Nephron (organoid): ENCODE measurements around the gene ABCG1.

Experiments used
- H3K27ac Mint-ChIP-seq, 3 experiments: 2 replicates each; pipeline ENCODE4 v1.8.0; 2020; ENCODE audit warnings: mixed read lengths in 3 of 3, mild to moderate bottlenecking in 2 of 3, moderate library complexity in 1 of 3
- H3K27me3 Mint-ChIP-seq: 2 replicates; pipeline ENCODE4 v1.8.0; 2021; ENCODE audit warnings: low read depth, mild to moderate bottlenecking, moderate library complexity, mixed read lengths
- H3K36me3 Mint-ChIP-seq: 2 replicates; pipeline ENCODE4 v1.8.0; 2020; ENCODE audit warnings: low read depth, mixed read lengths
- H3K4me1 Mint-ChIP-seq: 2 replicates; pipeline ENCODE4 v1.8.0; 2020; ENCODE audit warnings: mixed read lengths
- H3K4me3 Mint-ChIP-seq, 3 experiments: 2 replicates each; pipeline ENCODE4 v1.8.0; 2020; ENCODE audit warnings: mild to moderate bottlenecking in 3 of 3, mixed read lengths in 3 of 3, moderate library complexity in 2 of 3
- H3K9me3 Mint-ChIP-seq: 2 replicates; pipeline ENCODE4 v1.8.0; 2020; ENCODE audit warnings: mixed read lengths
- CTCF ChIP-seq, 3 experiments: fragments of 200-600 bp; sonication (generic); IDR thresholded peaks; one replicate each; pipeline ENCODE4 v1.5.0; 2021; ENCODE audit warnings: antibody characterized with exemption in 3 of 3; ENCODE audit not compliant: unreplicated experiment in 3 of 3

ABCG1 gene

GRCh38 chr21:42225042-42225441 is 6.1 kb downstream of the ABCG1 start:
- Mint-ChIP-seq H3K27ac (no peak overlapping the region), H3K9me3 (no peaks in the 10 kb centered on the region), H3K4me1 (peaks cover 34% of the 10 kb centered on the region), H3K4me3 (no peak overlapping the region), H3K36me3 (no peaks in the 10 kb centered on the region), H3K27me3 (peaks cover 62% of the 10 kb centered on the region)
- no peak for TF ChIP-seq CTCF (IDR thresholded peaks at IDR 0.05; ENCODE audit: unreplicated experiment in 3 of 3)

- Mint-ChIP-seq H3K4me1 (peaks cover 36% of the 10 kb centered on the region), H3K27me3 (peaks cover 61% of the 10 kb centered on the region), H3K4me3 (no peak overlapping the region), H3K27ac (no peak overlapping the region), H3K36me3 (no peaks in the 10 kb centered on the region), H3K9me3 (no peaks in the 10 kb centered on the region)
- no peak for TF ChIP-seq CTCF (IDR thresholded peaks at IDR 0.05; ENCODE audit: unreplicated experiment in 3 of 3)
These were observed 6.7 kb downstream of the ABCG1 start for GRCh38 chr21:42225571-42226155.

GRCh38 chr21:42226626-42227025 is 7.7 kb downstream of the ABCG1 start:
- Mint-ChIP-seq H3K9me3 (no peaks in the 10 kb centered on the region), H3K36me3 (no peaks in the 10 kb centered on the region), H3K27ac (no peak overlapping the region), H3K27me3 (peaks cover 55% of the 10 kb centered on the region), H3K4me3 (no peak overlapping the region), H3K4me1 (peaks cover 41% of the 10 kb centered on the region)
- no peak for TF ChIP-seq CTCF (IDR thresholded peaks at IDR 0.05; ENCODE audit: unreplicated experiment in 3 of 3)

GRCh38 chr21:42227909-42228708 is 9.2 kb downstream of the ABCG1 start:
- peaks cover 45% of the 10 kb centered on the region for H3K4me1 Mint-ChIP-seq
- no peak overlapping the region for H3K4me3 Mint-ChIP-seq
- H3K36me3 Mint-ChIP-seq, result no peaks in the 10 kb centered on the region
- H3K27me3 Mint-ChIP-seq, result peaks cover 50% of the 10 kb centered on the region
- H3K27ac Mint-ChIP-seq, result no peak overlapping the region
- TF ChIP-seq CTCF (IDR thresholded peaks at IDR 0.05; ENCODE audit: unreplicated experiment in 3 of 3), result no peak
- H3K9me3 Mint-ChIP-seq, result no peaks in the 10 kb centered on the region

GRCh38 chr21:42228709-42229220 is 9.8 kb downstream of the ABCG1 start:
- peaks cover 51% of the 10 kb centered on the region for H3K27me3 Mint-ChIP-seq
- H3K36me3 Mint-ChIP-seq, result no peaks in the 10 kb centered on the region
- H3K4me3 Mint-ChIP-seq, result no peak overlapping the region
- TF ChIP-seq CTCF (IDR thresholded peaks at IDR 0.05; ENCODE audit: unreplicated experiment in 3 of 3), result no peak
- no peak overlapping the region for H3K27ac Mint-ChIP-seq
- H3K4me1 Mint-ChIP-seq, result peaks cover 52% of the 10 kb centered on the region
- H3K9me3 Mint-ChIP-seq, result no peaks in the 10 kb centered on the region
